OCI-LY3 (cell line): ENCODE data around the gene SDK1.

ENCODE experiments used
- CTCF ChIP-seq: fragments of 200-600, 300-600 bp; sonication (generic); IDR thresholded peaks from 2 replicates; pipeline ENCODE4 v1.5.1; 2014; ENCODE audit warnings: antibody characterized with exemption, low read length, low read depth
- EZH2phosphoT487 ChIP-seq: fragments of 200-600 bp; shearing (Covaris generic); IDR thresholded peaks from 2 replicates; pipeline ENCODE4 v1.6.1; 2018; ENCODE audit warnings: antibody characterized with exemption, mixed run types, low read depth

- TF ChIP-seq CTCF (no peak), EZH2phosphoT487 (no peak)
Observed at GRCh38 chr7:3464900-3465622, 164.0 kb downstream of the SDK1 start.
